GM21737 (cell line): Measurements from ENCODE around the gene NEMF.
"Not testable (repeated sequence)": the region's sequence is repeated elsewhere in the genome, so short reads cannot be mapped to it uniquely, and the experiment has no call there.

Experiments used
- ATAC-seq: cut with Tn5 transposase; IDR thresholded peaks from one replicate; pipeline ENCODE4 v1.9.1; 2021; ENCODE audit warnings: mild to moderate bottlenecking, moderate library complexity; ENCODE audit not compliant: unreplicated experiment

Gene NEMF

DNA sequence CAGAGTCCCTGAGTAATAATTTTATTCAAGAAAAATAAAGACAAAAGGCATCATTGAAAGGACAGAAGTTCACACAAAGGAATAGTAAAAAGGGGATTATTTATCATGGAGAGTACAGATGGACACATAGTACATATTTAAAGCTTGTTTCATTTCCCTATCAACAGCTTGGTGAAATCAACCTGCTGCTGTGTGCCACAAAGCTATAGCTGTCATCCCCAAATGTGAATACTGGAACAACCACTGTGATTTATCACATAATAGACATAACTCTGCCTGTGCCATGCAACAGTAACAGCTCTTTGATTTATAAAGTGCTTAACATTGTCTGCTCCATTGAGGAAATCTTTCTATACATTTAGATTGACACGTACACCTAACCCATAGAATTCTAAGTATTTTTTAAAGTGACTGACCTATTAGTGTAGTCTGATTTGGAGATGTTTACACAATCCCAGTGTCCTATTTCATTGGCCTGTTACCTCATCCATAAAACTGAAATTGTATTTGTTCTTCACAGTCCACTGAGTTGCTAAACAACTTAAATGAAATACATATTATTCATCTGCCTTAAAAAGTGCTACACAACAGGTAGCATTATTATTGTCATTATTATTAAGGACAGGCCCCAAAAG is 3.3 kb downstream of the NEMF start:
- no peak for ATAC-seq

DNA sequence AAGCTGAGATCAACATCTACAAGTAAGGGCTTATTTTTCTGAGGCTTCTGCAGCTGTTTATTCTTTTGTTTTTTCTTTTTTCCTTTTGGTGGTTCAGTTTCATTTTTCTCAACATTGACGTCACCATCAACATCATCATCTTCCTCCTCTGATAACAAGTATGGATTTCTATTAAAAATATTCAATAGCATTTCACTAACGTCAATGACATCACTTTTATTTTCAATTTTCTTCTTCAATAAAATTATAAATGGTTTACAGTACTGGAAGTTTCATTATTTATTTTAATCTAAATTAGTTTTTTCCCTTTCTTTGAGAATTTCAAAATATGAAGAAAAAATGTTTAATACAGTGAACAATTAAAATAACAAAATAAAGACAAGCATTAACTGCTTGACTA is 23.9 kb downstream of the NEMF start:
- no peak for ATAC-seq

DNA sequence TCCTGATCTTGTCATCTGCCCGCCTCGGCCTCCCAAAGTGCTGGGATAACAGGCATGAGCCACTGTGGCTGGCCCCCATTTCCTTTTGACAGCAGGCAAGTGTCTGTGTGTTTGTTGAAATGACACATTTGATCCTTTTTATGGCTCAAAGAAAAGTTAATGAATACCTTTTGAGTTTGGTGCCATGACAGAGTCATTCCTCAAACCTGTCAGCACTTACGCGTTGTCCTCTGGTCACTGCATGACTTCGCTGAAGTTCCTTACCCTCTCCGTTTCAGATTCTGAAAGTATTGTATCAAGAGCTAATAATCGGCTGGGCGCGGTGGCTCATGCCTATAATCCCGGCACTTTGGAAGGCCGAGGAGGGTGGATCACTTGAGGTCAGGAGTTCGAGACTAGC is 32.4 kb downstream of the NEMF start:
- no peak for ATAC-seq

DNA sequence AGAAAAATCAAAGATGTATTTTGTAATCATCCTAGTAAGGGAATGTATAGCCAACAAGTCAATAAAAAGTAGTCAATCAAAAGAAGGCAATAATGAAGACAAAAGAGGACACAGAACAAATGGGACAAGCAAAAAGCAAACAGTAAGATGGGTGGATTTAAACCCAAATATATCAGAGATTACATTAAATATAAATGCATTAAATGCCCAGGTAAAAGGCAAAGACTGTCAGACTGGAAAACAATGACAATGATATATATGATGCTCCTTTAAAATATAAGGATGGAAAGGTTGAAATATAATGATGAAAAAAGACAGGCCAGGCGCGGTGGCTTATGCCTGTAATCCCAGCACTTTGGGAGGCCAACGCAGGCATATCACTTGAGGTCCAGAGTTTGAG is 35.7 kb downstream of the NEMF start:
- ATAC-seq: no peak

DNA sequence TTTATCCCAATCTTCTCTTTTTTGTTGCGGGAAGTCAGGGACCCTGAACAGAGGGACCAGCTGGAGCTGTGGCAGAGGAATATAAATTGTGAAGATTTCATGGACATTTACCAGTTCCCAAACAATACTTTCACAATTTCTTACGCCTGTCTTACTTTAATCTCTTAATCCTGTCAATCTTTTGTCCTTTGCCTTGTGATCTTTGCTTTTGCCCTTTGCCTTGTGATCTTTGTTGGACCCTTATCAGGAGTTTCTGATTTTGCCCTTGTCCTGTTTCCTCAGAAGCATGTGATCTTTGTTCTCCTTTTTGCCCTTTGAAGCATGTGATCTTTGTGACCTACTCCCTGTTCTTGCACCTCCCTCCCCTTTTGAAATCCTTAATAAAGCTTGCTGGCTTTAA is 36.5 kb downstream of the NEMF start:
- ATAC-seq: not testable (repeated sequence)

DNA sequence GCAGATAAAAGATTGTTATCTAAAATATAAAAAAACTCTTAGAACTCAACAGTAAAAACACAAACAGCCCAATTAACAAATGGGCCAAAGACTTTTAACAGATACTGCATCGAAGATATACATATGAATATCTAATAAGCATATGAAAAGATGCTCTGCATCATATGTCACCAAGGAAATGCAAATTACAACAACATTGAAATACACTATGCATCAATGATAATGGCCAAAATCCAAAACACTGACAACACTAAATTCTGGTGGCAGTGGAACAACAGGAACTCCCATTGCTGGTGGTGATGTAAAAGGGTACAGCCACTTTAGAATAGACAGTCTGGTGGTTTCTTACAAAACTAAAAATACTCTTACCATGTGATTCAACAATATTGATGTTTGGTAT is 43.8 kb downstream of the NEMF start:
- no peak for ATAC-seq

DNA sequence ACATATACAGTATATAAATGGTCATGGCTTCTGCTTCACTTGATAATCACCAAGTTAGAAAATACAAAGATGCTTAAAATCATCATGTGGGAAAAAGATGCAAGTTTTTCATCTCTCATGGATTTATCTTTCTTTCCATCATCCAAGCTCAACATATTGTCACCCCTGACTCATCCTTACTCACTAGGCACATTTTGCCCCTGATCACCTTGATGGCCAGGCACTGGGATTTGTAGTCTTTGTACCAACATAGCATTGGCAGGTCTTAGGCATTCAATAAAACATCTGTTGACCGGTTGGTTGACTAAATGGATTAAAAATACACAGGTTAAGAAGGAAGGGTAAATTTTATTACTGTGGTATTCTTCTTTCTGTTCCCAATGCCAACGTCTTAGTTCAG is 56.6 kb downstream of the NEMF start:
- ATAC-seq: no peak

DNA sequence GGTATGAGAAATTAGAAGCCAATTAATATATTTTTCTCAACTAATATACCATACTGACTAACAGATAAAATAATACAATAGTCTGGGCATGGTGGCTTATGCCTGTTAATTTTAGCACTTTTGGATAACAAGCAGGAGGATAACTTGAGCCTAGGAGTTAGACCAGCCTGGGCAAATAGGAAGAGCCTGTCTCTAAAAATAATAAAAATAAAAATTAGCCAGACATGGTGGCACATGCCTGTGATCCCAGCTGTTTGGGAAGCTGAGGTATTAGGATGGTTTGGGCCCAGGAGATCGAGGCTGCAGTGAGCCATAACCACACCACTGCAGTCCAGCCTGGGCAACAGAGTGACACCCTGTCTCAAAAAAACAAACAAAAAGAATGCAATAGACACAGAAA is 60.0 kb downstream of the NEMF start:
- no peak for ATAC-seq

DNA sequence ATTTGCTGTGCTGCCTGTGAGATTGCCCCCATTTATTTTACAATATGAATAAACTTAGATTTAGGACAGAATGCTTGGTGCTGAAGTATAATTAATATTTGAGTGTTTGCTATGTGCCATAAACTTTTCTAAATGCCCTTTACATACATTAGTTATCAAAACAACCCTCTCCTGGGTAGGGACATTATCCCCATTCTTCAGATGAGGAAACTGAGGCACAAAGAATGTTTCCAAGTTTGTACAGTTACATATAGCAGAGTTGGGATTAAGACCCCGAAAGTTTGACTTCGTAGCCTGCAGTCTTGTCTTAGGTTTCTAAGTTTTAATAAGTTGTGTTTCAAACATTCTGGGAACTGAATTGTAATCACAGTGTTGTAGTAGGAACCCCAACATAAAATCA is 66.3 kb downstream of the NEMF start:
- no peak for ATAC-seq

DNA sequence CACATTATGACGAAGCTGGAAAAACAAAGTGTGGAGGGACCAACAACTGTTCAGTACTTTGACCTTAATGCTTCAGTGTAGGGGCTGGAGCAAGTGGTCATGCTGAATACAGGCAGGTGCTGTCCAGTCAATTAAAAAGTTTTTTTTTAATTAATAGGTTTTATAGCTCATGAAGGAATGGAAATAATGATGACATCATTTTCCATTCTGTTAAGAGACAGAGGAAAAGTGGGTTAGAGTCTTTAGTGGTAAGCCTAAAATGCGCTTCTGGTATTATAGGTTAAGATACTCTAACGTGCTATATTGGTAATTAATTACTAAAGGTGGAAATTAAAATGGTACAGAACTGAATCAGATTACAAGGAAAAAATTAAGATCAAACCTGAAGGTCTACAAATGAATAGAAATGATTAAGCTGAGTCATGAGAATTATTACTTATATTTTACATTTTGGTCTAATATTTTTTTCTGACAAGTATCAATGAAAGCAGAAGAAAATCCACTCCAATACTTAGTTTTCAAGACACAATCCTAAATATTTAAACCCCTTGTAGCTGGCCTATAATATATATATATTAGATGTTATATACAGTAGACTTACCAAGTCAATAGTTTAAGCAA is 69.1 kb downstream of the NEMF start:
- ATAC-seq: no peak

DNA sequence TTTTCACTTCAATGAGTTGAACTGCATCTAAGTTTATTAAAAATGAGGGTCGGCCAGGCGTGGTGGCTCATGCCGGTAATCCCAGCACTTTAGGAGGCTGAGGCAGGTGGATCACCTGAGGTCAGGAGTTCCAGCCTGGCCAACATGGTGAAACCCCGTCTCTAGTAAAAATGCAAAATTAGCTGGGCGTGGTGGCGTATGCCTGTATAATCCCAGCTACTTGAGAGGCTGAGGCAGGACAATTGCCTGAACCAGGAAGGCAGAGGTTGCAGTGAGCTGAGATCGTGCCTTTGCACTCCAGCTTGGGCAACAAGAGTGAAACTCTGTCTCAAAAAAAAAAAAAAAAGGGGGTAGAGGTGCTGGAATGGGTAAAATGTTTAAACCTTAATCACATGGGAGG is 71.5 kb downstream of the NEMF start:
- ATAC-seq: not testable (repeated sequence)

DNA sequence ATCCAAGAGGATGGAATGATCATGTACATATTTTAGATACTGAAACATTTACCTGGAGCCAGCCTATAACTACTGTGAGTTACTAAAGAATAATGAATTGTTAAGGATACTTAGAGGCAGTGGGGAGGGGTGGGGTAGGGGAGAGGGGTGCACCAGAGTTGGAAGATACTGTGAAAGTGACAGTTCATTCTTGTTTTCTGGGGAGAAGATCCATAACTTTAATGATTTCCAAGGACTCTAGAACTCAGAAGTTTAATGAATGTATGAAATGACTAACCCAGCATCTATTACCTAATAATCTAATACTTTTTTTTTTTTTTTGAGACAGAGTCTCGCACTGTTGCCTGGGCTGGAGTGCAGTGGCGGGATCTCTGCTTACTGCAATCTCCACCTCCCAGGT is 74.2 kb downstream of the NEMF start:
- no peak for ATAC-seq

DNA sequence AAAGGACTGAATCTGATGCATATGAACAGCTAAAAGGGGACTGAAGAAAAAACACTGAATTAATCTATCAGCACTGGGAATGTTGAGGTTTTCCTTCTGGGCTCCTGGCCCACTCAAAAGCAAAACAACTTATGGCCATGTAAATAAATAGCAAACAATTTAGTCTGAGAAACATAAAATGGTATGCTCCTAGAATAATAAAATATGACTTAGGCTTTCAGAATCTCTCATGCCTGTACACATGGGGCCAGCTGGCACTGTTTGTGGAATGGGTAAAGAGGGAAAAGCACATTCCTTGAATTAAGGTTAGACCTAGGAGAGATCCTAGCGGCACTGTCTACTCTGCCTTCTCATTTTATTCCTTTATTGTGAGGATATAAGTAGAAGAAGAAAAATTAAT is 78.5 kb downstream of the NEMF start:
- ATAC-seq: no peak

DNA sequence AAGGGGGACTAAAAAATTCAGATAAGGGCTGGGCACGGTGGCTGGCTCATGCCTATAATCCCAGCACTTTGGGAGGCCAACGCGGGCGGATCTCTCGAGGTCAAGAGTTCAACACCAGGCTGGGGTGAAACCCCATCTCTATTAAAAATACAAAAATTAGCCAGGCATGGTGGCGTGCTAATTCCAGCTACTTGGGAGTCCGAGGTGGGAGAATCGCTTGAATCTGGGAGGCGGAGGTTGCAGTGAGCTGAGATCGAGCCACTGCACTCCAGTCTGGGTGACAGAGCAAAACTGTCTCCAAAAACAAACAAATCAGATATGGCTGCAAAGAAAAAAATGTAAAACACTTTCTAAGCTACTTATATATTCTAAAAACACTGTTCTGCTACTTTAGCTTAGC is 80.9 kb downstream of the NEMF start:
- not testable (repeated sequence) for ATAC-seq

DNA sequence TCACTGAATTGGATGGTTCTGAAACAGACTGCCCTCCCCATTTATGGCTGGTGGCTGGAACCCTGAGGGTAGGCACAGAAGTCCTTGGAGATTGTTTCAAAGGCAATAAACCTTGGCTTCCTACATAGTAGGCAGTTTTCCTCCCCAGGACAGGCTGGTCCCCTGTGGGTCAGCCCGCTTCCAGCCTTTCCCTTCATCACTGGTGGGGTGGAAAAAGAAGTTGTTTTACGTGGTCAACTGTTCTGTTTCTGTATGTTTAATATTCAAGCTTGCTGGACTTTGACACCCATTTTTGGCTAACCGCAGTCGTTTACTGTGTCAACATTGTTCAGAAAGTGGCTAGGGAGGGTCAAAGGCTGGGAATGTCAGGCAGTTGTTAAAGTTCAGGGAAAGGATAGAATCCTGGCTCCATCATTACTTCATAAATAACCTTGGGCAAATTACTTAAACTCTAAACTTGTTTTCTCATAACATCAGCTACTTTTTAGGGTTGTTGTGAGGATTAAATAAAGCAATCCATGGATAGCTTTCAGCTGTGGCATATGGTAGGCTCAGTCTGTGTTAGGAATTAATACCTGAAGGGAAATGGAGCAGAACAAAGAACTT is 82.3 kb downstream of the NEMF start:
- ATAC-seq: no peak

DNA sequence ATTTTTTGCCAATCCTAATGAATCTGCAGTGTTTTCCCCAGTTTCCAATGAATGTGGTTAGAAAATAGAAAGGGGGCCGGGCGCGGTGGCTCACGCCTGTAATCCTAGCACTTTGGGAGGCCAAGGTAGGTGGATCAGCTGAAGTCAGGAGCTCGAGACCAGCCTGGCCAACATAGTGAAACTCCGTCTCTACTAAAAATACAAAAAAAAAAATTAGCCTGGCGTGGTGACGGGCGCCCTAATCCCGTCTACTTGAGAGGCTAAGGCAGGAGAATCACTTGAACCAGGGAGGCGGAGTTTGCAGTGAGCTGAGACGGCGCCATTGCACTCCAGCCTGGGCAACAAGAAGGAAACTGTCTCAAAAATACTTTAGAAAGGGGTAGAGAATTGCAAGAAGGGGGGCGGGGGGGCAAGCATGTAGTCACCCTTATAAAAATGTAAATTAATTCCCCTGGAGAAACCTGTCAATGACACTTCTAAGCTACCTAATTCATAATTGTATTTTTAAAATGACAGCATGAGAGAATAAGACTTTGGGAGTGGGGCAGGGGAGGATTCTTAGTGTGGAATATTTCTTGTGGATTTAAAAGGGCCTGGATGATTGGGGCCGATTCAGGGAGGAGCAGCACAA is 82.9 kb downstream of the NEMF start:
- ATAC-seq: no peak

DNA sequence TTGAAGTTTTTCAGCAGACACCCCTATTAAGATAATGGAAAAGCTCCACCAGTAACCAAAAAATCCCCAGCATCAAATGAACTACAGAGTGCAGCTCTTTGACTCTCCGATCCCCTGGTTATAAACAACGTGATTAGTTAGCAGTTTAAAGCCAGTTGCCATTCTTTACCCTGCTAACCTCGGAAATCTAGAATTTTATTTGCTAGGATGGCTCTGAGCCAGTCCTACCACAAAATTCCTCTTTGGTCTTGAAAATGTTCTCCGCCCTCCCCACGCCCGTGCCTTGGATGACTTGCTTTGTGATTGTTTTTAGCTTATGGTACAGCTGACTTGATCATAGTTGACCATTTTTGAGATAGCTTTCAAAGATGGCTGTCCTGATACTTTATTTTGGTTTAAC is 83.4 kb downstream of the NEMF start:
- no peak for ATAC-seq

DNA sequence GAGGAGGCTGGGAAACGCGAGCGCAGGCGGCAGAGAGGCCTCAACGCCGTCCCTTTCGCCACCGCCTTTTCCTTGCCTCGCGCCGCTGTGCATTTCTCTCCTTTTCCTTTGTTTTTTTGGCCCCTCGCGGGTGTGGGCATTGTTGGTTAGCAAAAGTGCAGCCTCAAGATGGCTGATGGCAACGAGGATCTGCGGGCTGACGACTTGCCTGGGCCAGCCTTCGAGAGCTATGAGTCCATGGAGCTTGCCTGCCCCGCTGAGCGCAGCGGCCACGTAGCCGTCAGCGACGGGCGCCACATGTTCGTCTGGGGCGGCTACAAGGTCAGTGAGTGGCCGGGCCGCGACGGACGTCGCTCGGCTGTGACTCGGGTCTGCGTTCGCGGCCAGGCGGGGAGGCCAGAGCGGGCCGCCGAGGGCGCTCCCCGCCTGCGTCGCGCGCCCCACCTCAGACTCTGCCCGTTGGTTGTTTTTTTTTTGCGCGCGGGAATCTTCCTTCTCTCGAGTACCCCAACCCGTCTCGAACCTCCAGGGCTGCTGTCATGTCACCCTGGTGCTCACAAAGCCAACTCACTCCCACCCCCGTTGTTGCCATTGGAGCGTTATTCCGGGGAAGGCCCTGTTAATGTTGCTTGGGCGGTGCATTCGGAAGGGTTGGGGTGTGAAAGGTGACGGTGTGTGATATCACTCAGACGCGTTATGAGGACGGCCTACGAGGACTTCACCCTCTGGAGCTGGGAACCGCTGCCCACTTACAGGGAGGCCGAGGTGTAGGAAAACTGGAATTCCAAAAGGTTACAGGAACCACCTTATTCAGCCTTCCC is 84.1 kb downstream of the NEMF start:
- ATAC-seq: peak; percentile 38

DNA sequence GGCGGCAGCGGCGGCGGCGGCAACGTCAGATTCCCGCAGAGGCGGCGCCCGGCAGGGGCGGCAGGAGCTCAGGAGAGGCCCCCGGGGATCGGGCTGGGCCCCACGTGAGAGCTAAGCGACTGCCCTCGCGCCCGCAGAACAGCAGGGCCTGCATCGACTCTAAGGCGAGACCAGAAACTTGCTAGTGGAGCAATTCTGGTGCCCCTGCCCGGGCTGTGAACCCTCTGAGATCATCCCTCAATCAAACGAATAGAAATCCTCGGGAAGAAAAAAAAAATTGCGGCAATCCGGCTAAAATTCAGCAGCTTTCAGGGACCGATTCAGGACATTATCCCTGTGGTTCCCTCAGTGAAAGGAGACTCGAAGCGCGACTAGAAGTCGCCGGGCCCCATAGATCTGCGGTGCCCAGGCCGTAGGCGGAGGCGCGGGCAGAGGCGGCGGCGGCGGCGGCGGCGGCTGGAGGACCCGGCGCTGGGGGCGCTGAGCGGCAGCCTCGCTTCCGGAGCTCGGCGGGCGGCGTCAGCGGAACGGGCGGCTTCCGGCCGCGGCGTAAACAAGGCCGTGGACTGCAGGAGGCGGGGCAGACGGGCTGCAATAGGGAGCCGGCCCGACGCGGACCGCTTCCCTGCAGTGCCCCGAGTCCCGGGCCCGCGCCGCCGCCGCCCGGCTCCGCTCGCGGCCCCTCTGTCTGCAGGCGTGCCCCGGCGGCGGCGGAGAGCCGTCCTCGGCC is 84.9 kb downstream of the NEMF start, which contains the start of gene KLHDC2:
Gene KLHDC2 (plus strand): TSS at position 583 of the 730 bp plus-strand sequence. CDS start 316 bp downstream, outside the sequence.
- ATAC-seq: peak; percentile 91

DNA sequence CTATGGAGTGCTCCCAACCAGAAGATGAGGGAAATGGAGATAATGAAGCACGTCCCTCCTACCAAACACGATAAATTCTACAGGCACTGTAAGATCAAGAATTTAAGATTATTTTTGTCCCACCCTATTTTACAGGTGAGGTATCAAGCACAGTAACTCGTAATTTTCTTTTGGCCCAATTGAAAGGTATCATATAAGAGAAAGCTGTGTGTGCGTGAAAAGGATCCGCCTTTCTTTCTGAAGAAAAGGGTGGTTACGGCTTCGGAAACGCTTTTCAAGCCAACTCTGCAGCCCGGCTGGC is 85.4 kb downstream of the NEMF start:
- no peak for ATAC-seq

DNA sequence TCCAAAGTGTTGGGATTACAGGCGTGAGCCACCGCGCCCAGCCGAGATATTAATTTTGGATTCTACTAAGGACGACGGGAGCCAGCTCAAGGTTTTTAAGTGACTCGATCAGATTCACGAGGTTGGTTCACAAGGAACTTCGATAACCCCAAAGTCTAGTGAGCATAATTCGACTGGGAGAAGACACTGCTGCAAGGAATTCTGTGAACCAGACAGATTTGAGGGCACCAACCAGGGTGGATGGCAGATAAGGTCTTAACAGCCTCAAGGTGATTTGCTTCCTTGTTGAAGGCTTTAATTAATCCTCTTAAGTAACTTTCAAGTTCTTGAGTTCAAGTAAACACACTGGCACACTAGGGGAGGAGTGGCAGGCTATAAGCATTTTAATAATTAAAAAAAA is 85.7 kb downstream of the NEMF start:
- ATAC-seq: no peak
